Measurements from ENCODE around the gene MCRIP2. TPM values are rescaled to one million over a fixed set of nuclear protein-coding genes. Genes with fewer than 3 reads are reported as not detected.

The MCRIP2 gene
- total and polyA plus RNA-seq, 12 donors = 7.1 to 253 (median 150) TPM

Other genes starting within 250 kb of the MCRIP2 start
- 100 to 1,000 TPM; 127 to 214 (median 166) TPM for gene NME4, start 244.6 kb upstream of the MCRIP2 start, total RNA-seq
- 100 to 1,000 TPM in 2 of 3 donors, 10 to 100 TPM in 1; 67.8 to 492 (median 347) TPM for gene NME4, start 244.6 kb upstream of the MCRIP2 start, polyA plus RNA-seq
- gene DECR2, start 239.9 kb upstream of the MCRIP2 start, total RNA-seq = 10 to 100 TPM; 15.8 to 65.5 (median 36.1) TPM
- 100 to 1,000 TPM in 2 of 3 donors, 1 to 10 TPM in 1; 5.9 to 143 (median 105) TPM for gene DECR2, start 239.9 kb upstream of the MCRIP2 start, polyA plus RNA-seq
- gene RAB11FIP3, start 216.2 kb upstream of the MCRIP2 start, total RNA-seq = 10 to 100 TPM; 15.6 to 53.0 (median 40.1) TPM
- gene RAB11FIP3, start 216.2 kb upstream of the MCRIP2 start, polyA plus RNA-seq = 10 to 100 TPM; 12.7 to 63.4 (median 44.2) TPM
- gene CAPN15, start 114.1 kb upstream of the MCRIP2 start, total RNA-seq = 10 to 100 TPM; 12.4 to 45.8 (median 42.9) TPM
- gene CAPN15, start 114.1 kb upstream of the MCRIP2 start, polyA plus RNA-seq = 10 to 100 TPM in 2 of 3 donors, 1 to 10 TPM in 1; 2.3 to 91.8 (median 56.8) TPM
- not detected for gene PRR35, start 81.4 kb upstream of the MCRIP2 start, total RNA-seq
- gene PRR35, start 81.4 kb upstream of the MCRIP2 start, polyA plus RNA-seq = not detected
- gene NHLRC4, start 74.8 kb upstream of the MCRIP2 start, total RNA-seq = 10 to 100 TPM in 5 of 9 donors, 1 to 10 TPM in 4; 1.6 to 22.3 (median 12.7) TPM
- gene NHLRC4, start 74.8 kb upstream of the MCRIP2 start, polyA plus RNA-seq = 1 to 10 TPM in 2 of 3 donors, under 1 TPM in 1; 0.57 to 7.2 (median 3.3) TPM
- 100 to 1,000 TPM in 1 of 9 donors, 10 to 100 TPM in 8; 21.1 to 107 (median 78.5) TPM for gene PIGQ, start 71.9 kb upstream of the MCRIP2 start, total RNA-seq
- gene PIGQ, start 71.9 kb upstream of the MCRIP2 start, polyA plus RNA-seq = 100 to 1,000 TPM in 2 of 3 donors, 10 to 100 TPM in 1; 12.7 to 317 (median 111) TPM
- 10 to 100 TPM in 8 of 9 donors, 1 to 10 TPM in 1; 6.0 to 20.9 (median 15.8) TPM for gene RAB40C, start 51.8 kb upstream of the MCRIP2 start, total RNA-seq
- 10 to 100 TPM in 2 of 3 donors, 1 to 10 TPM in 1; 2.3 to 36.2 (median 19.1) TPM for gene RAB40C, start 51.8 kb upstream of the MCRIP2 start, polyA plus RNA-seq
- gene WFIKKN1, start 10.8 kb upstream of the MCRIP2 start, total RNA-seq = 1 to 10 TPM in 1 of 9 donors, under 1 TPM in 7, not detected in 1; 0.18 to 1.1 (median 0.36) TPM
- gene WFIKKN1, start 10.8 kb upstream of the MCRIP2 start, polyA plus RNA-seq = 1 to 10 TPM in 1 of 3 donors, under 1 TPM in 1, not detected in 1; 0.71 to 3.9 TPM
- gene METTL26, start 5.5 kb upstream of the MCRIP2 start, total RNA-seq = 100 to 1,000 TPM in 5 of 9 donors, 10 to 100 TPM in 4; 71.8 to 351 (median 122) TPM
- 100 to 1,000 TPM in 2 of 3 donors, 10 to 100 TPM in 1; 40.4 to 403 (median 328) TPM for gene METTL26, start 5.5 kb upstream of the MCRIP2 start, polyA plus RNA-seq
- gene WDR90, start 7.5 kb downstream of the MCRIP2 start, total RNA-seq = 10 to 100 TPM; 12.4 to 55.8 (median 23.5) TPM
- gene WDR90, start 7.5 kb downstream of the MCRIP2 start, polyA plus RNA-seq = 100 to 1,000 TPM in 2 of 3 donors, 1 to 10 TPM in 1; 3.0 to 162 (median 125) TPM
- gene RHOT2, start 26.3 kb downstream of the MCRIP2 start, total RNA-seq = 100 to 1,000 TPM in 2 of 9 donors, 10 to 100 TPM in 7; 34.7 to 177 (median 82.7) TPM
- gene RHOT2, start 26.3 kb downstream of the MCRIP2 start, polyA plus RNA-seq = 100 to 1,000 TPM in 2 of 3 donors, 10 to 100 TPM in 1; 37.9 to 462 (median 302) TPM
- 10 to 100 TPM in 1 of 9 donors, 1 to 10 TPM in 8; 1.1 to 11.5 (median 3.7) TPM for gene RHBDL1, start 33.8 kb downstream of the MCRIP2 start, total RNA-seq
- 10 to 100 TPM in 2 of 3 donors, under 1 TPM in 1; 0.13 to 21.1 (median 12.2) TPM for gene RHBDL1, start 33.8 kb downstream of the MCRIP2 start, polyA plus RNA-seq
- 100 to 1,000 TPM; 160 to 339 (median 210) TPM for gene STUB1, start 38.6 kb downstream of the MCRIP2 start, total RNA-seq
- 100 to 1,000 TPM; 121 to 199 (median 177) TPM for gene STUB1, start 38.6 kb downstream of the MCRIP2 start, polyA plus RNA-seq
- 100 to 1,000 TPM in 3 of 9 donors, 10 to 100 TPM in 6; 50.9 to 137 (median 97.7) TPM for gene JMJD8, start 42.5 kb downstream of the MCRIP2 start, total RNA-seq
- gene JMJD8, start 42.5 kb downstream of the MCRIP2 start, polyA plus RNA-seq = 10 to 100 TPM; 50.8 to 97.7 (median 72.6) TPM
- 10 to 100 TPM in 8 of 9 donors, 1 to 10 TPM in 1; 2.7 to 24.5 (median 18.0) TPM for gene WDR24, start 48.6 kb downstream of the MCRIP2 start, total RNA-seq
- gene WDR24, start 48.6 kb downstream of the MCRIP2 start, polyA plus RNA-seq = 10 to 100 TPM in 2 of 3 donors, 1 to 10 TPM in 1; 2.2 to 15.0 (median 10.9) TPM
- gene FBXL16, start 64.0 kb downstream of the MCRIP2 start, total RNA-seq = 10 to 100 TPM in 2 of 9 donors, 1 to 10 TPM in 4, under 1 TPM in 2, not detected in 1; 0.17 to 14.7 (median 2.1) TPM
- 10 to 100 TPM in 1 of 3 donors, 1 to 10 TPM in 2; 6.3 to 18.3 (median 7.0) TPM for gene FBXL16, start 64.0 kb downstream of the MCRIP2 start, polyA plus RNA-seq
- gene METRN, start 73.3 kb downstream of the MCRIP2 start, total RNA-seq = 100 to 1,000 TPM in 1 of 9 donors, 10 to 100 TPM in 7, 1 to 10 TPM in 1; 9.6 to 189 (median 58.6) TPM
- 100 to 1,000 TPM in 2 of 3 donors, 1 to 10 TPM in 1; 1.3 to 128 (median 115) TPM for gene METRN, start 73.3 kb downstream of the MCRIP2 start, polyA plus RNA-seq
- 100 to 1,000 TPM in 1 of 9 donors, 10 to 100 TPM in 8; 36.8 to 127 (median 61.4) TPM for gene ANTKMT, start 79.3 kb downstream of the MCRIP2 start, total RNA-seq
- gene ANTKMT, start 79.3 kb downstream of the MCRIP2 start, polyA plus RNA-seq = 100 to 1,000 TPM in 2 of 3 donors, under 1 TPM in 1; 0.48 to 124 (median 104) TPM
- gene CCDC78, start 84.6 kb downstream of the MCRIP2 start, total RNA-seq = 1 to 10 TPM in 2 of 9 donors, under 1 TPM in 5, not detected in 2; 0.17 to 1.9 (median 0.84) TPM
- 10 to 100 TPM in 1 of 3 donors, 1 to 10 TPM in 1, under 1 TPM in 1; 0.64 to 49.9 (median 7.7) TPM for gene CCDC78, start 84.6 kb downstream of the MCRIP2 start, polyA plus RNA-seq
- gene HAGHL, start 85.3 kb downstream of the MCRIP2 start, total RNA-seq = 10 to 100 TPM in 1 of 9 donors, 1 to 10 TPM in 7, not detected in 1; 1.1 to 10.6 (median 5.3) TPM
- gene HAGHL, start 85.3 kb downstream of the MCRIP2 start, polyA plus RNA-seq = 10 to 100 TPM in 2 of 3 donors, under 1 TPM in 1; 0.35 to 63.5 (median 11.0) TPM
- gene CIAO3, start 99.2 kb downstream of the MCRIP2 start, total RNA-seq = 10 to 100 TPM; 17.8 to 42.1 (median 26.8) TPM
- gene CIAO3, start 99.2 kb downstream of the MCRIP2 start, polyA plus RNA-seq = 10 to 100 TPM in 2 of 3 donors, 1 to 10 TPM in 1; 8.9 to 99.4 (median 38.2) TPM
- gene MSLN, start 118.9 kb downstream of the MCRIP2 start, total RNA-seq = under 1 TPM in 3 of 9 donors, not detected in 6; 0.17 to 0.46 (median 0.43) TPM
- under 1 TPM in 1 of 3 donors, not detected in 2; 0.13 TPM for gene MSLN, start 118.9 kb downstream of the MCRIP2 start, polyA plus RNA-seq
- 10 to 100 TPM; 12.4 to 30.0 (median 18.6) TPM for gene RPUSD1, start 146.6 kb downstream of the MCRIP2 start, total RNA-seq
- gene RPUSD1, start 146.6 kb downstream of the MCRIP2 start, polyA plus RNA-seq = 10 to 100 TPM in 2 of 3 donors, 1 to 10 TPM in 1; 1.1 to 40.1 (median 23.3) TPM
- gene CHTF18, start 146.8 kb downstream of the MCRIP2 start, total RNA-seq = 10 to 100 TPM in 4 of 9 donors, 1 to 10 TPM in 5; 1.7 to 25.7 (median 10.0) TPM
- gene CHTF18, start 146.8 kb downstream of the MCRIP2 start, polyA plus RNA-seq = 10 to 100 TPM in 2 of 3 donors, under 1 TPM in 1; 0.29 to 69.8 (median 60.8) TPM
- gene GNG13, start 158.9 kb downstream of the MCRIP2 start, total RNA-seq = not detected
- gene GNG13, start 158.9 kb downstream of the MCRIP2 start, polyA plus RNA-seq = not detected

Measured in adrenal gland (tissue), 12 donors.